Measurements from ENCODE around the gene SLC12A9.
A peak's percentile ranks its signal among the peaks of the same experiment; 100 is the strongest.

The SLC12A9 gene

DNA sequence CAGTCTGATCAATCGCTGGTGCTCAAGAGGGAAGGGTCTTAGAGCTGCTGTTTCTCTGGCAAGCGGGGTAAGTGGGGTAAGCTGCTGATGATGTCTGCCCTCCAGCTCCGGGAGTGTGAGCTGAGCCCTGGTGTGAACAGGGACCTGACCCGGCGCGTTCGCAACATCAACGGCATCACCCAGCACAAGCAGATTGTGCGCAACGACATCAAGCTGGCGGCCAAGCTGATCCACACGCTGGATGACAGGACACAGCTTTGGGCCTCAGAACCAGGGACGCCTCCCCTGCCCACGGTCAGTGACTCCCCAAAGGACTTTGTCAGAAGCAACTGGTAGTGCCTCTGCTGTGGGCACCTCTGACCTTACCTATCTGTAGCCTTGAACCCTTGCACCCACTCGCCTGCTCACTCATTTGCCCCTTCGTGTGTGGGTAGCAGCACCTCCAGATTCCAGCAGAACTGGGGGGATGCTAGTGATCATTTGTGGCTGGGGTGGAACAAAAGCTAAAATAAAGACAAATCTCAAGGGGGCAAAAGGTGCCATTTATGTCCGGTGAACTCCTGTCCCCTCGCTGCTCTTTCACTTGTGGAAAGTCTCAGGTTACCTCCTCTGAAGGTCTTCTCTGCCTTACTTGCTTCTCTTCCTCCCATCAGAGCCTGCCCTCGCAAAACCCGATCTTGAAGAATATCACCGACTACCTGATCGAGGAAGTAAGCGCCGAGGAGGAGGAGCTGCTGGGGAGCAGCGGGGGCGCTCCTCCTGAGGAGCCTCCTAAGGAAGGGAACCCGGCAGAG is 33.8 kb downstream of the SLC12A9 start:
- no peak for DNase-seq

DNA sequence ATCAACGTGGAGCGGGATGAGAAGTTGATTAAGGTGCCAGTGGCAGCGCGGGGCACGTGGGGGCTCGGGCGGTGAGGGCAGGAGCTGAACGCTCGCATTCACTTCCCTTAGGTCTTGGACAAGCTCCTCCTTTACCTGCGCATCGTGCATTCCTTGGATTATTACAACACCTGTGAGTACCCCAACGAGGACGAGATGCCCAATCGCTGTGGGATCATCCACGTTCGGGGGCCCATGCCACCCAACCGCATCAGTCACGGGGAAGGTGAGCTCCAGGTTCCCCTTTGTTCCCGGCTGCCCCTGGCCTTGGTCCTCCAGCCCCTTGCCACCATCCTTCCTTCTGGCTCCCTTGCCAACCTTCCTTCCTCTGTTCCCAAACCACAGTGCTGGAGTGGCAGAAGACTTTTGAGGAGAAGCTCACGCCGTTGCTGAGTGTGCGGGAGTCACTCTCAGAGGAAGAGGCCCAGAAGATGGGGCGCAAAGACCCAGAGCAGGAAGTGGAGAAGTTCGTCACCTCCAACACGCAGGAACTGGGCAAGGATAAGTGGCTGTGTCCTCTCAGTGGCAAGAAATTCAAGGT is 34.5 kb downstream of the SLC12A9 start:
- DNase-seq, result peak in 1 of 2 experiments; percentile 82

DNA sequence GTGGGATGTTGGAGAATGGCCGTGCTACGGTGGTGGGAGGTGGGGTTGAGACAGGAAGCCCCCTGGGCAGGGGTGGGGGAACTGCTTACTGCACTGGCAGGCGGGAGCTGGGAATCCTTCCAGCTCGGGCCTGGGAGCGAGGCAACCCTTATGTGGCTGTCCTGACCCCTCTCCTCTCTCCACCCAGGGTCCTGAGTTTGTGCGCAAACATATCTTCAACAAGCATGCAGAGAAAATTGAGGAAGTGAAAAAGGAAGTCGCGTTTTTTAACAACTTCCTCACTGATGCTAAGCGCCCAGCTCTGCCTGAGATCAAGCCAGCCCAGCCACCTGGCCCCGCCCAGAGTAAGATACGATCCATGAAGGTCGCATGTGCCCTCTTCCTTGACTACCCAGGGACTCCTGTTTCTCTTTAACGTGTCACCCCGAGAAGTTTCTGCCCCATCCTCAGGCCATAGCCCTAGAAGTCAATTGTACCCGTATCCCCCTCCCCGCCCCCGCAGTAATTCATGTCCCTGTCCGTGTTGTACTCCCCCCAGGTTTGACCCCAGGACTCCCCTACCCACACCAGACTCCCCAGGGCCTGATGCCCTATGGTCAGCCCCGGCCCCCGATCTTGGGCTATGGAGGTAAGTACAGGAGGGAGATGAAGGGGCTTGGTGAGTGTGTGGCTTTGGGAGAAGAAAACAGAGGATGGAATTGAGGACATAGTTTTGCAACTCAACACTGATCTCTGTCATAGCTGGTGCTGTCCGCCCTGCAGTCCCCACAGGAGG is 35.2 kb downstream of the SLC12A9 start:
- DNase-seq, result peak; percentile 94 to 95

DNA sequence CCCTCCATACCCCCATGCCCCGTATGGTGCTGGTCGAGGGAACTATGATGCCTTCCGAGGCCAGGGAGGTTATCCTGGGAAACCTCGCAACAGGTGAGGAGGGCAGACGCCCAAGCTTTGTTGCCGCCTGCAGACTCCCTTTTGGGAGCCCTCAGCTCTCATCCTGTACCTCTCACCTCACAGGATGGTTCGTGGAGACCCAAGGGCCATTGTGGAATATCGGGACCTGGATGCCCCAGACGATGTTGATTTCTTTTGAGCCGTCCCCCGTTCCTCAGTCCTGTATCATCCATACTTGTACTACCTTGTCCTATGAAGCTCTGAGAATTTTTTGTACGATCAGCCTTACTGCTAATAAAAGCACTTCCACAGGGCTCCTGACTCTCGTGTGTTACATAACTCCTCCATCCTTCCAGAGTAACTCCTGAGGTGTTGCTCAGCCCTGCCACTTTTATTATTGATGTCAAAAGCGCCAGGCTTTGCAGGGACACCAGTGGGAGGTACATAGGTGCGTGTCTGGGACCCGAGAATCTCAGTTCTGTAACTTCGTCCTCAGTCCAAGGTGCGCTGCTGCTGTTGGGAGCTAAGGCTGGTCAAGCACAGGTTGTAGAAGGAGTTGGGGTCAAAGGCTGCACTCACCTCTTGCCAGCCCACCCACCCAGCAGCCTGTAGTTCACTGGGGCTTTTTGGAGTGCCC is 35.9 kb downstream of the SLC12A9 start:
- no peak for DNase-seq

DNA sequence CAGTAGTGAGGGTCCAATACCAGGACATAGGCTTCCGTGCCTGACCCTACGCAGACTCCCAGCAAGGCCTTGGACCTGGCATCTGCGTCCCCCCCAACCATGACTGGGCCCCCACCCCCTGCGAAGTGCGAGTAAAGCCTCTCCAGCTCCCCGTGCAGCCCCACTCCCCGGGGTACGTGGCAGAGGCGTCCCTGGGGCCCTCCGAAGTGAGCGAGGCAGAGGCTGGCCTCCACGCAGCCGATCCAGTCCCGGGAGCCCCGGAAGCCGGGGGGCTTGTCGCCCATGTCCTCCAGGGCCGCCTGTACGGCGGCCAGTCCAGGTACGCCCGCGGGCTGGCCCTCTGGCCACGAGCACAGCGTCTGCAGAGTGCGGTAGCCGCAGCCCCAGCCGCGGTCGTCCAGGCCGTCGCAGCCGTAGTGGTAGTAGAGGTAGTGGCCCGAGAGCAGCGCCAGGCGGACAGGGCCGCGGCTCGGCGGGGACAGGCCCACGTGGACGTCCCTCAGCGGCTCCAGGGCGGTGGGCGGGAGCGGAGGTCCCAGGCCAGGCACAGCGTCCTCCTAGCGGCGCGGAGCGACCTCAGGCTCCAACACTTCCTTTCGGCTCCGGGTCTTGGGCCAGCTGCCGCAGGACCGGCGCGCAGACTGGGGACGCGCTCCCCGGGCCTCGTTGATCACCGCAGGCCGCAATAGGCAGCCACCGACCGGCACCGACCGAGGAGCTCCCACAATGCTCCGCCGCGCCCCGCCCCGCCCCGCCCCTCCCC is 36.7 kb downstream of the SLC12A9 start, which contains the start of gene UFSP1:
UFSP1 (minus strand) TSS at position 728 of the 763 bp plus-strand sequence; CDS start at position 284, 444 bp downstream.
- no peak for DNase-seq

DNA sequence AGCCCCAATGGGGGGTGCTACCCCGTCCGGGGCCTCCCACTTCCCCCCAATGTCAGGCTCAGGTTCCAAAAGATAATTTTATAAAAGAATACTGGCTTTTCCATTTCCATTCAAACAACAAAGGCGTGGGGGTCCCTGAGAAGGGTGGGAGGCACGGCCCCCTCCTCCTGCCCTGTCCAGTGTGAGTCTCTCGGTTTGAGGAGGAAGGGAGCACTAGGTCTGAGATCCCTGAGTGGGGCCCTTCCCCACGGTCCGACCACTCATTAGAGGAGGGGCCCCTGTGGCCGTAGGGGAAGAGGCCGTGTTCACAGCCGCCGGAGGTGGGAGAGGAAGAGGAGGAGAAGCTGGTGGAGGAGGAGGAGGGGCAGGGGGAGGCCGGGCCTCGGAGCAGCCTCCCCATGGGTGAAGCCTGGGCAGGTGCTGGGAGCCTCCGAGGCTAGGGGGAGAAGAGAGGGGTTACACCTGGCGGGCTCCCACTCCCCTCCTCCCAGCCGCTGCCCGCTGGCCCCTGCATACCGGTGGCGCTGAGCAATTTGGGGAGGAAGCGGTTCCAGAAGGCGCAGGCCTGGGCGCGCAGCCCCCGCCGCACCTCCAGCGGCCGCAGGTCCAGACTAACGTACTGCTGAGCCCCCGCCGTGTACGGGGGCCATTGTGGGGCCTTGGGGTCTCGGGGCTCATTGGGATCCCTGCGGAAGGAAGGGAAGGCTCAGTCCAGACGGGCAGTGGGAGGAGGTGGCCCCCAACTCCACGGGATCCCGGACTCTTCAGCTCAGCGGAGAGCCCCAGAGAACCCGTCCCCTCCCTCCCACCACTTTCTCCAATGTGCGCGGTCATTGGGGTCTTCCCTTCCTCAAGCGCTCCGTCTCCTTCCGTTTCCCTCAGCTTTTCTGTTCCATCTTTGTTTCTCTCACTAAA is 38.4 kb downstream of the SLC12A9 start:
- DNase-seq, result no peak

DNA sequence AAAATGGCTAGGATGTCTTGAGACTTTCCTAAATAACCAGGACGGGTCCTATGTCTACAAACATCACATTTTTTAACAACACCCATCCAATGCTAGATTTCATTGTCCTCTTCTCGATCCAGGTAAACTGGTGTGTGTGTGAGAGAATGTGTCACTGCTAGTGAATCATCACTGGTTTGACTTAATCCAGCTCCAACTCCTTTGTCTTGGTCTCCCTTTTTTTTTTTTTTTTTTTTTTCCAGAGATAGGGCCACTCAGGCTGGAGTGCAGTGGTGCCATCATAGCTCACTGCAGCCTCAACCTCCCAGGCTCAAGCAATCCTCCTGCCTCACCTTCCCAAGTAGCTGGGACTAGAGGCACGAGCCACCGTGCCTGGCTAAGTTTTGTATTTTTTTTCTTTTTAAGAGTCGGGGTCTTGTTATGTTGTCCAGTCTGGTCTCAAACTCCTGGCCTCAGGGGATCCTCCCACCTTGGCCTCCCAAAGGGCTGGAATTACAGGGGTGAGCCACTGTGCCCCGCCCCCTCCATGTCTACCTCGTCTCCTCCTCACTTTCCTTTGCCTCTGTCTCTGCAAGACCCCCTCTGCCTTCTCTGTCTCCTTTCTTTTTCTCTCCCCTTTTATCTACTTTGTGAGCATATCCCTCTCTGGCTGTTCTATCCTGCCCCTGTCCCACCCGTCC is 39.2 kb downstream of the SLC12A9 start:
- DNase-seq, result no peak

DNA sequence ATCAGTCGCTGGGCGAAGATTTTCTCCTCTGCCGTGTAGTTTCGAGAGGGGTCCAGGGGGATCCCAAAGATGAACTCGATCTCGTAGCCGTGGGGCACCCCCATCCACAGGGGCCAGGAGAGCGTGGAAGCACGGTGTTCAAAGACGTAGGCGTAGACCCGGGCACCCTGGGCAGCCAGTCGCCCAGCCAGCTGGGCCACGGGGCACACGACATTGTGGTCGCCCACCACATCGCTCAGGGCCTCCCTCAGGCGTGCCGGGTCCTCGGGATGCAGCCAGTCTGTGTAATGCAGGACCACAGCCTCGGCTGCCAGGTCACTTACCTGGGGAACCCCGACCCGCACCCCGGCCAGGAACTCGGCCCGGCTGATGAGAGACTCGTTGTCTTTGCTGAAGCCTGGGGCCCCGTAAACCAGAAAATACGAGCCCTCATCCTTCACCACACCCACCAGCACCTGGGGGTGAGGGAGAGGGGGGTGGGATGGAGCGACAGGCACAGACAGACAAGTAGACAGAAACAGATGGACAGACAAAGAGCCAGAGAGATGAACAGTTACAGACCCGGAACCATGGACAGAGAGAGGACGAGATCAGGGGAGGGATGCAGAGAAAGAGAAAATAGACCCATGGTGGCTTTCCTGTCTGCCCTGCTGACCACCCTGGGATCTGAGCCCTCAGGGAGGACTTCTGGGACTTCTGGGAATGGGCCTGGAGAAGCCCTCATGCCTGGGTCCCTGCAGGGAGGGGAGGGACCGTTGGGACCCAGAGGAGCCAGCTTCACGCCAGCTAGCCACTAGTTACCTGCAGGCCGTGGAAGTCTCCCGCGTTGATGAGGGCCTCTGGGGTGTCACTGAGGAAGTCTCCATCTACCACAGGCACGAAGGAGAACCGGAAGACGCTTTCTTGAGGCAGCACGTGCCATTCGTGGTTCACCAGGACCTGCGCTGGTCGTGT is 40.1 kb downstream of the SLC12A9 start:
- no peak for DNase-seq

DNA sequence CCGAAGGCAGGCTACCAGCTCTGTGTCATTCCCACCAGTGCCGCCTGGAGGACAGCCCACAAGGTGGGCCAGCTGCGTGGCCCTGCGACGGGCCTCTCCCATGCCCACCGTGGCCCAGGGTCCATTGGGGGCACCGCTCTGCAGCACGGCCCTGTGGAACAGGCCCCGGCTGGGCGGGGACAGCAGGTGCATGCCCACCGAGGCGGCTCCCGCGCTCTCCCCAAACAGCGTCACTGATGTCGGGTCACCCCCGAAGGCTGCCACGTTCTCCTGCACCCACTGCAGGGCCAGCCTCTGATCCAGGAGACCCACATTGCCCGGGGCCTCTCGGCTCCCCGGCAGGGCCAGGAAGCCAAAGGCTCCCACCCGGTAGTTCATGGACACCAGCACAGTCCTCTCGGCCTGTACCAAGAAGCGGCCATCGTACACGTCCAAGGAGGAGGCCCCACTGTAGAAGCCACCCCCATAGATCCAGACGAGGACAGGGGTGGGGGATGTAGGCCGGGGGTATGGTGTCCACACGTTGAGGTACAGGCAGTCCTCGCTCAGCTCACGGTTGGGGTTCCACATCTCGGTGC is 40.9 kb downstream of the SLC12A9 start:
- DNase-seq, result no peak

DNA sequence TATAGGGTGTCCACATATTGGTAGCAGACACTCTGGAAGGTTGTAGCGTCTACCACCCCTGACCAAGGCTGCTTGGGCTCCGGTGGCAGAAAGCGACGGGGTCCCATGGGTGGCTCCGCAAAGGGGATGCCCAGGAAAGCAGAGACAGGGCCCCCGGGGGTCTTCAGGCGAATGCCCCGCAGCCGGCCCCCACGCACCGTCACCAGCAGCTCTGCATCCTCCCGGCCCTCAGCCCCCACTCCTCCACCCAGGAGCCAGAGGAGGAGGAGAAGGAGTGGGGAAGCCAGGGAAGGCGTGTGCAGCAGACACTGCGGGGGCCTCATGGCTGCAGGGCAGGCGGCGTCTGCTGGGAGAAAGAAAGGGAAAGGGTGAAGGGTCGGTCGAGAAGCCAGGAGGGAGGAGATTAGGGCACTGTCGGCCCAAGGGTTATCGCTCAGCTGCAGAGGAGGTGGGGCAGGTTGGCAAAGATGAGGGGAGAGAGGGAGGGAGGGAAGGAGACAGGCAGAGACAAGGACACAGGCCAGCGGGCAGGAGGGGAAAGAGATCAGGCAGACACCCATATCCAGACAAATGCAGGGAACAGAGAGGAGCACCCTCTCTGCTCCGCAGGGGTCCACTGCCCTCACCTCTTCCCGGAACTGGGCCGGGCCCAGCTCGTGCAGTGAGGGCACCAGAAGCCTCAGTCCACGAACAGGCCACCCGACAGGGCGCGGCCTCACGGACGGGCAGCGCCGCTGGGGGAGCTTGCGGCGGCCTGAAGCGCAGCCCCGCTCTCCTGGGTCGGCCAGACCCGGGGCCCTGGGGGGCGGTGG is 41.6 kb downstream of the SLC12A9 start:
- no peak for DNase-seq

DNA sequence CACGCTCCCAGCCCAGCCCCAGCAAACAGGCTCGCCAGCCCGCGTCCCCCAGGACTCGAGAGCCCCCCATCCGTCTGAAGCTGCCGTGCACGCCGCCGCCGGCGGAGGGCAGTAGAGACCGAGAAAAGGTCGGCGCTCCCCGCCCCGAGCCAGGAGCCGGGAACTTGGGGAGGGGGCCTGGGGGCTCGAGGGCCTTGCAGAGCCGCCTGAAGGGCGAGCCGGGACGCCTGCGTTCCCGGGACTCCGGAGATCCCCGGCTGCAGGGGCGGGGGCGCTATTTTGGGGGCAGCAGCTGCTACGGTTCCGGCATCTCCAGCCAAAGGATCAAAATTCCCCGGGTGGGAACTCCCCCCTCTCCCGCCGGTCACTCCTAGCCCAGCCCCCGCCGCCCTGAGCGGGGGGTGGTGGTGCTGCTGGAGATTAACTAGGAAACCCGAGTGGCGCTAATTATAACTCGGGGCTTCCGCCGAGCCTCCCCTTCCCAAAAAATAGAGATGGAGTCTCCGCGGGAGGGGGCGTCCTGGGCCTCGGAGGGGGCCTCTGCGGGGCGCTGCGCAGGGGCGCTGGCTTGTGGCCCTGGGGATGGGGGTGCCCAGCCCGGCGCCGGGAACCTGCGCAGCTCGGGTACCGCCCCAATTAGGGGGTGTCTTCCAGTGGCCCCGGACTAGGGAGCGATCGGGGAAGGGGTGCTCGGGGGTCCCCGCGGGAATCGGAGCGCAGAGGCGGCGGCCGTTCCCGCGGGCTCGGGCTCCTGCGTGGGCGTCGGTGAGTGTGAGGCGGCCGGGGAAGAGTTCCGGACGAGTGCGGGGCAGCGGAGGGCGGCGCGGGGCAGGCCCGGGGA is 42.6 kb downstream of the SLC12A9 start:
- peak in 1 of 2 experiments; percentile 16 for DNase-seq

DNA sequence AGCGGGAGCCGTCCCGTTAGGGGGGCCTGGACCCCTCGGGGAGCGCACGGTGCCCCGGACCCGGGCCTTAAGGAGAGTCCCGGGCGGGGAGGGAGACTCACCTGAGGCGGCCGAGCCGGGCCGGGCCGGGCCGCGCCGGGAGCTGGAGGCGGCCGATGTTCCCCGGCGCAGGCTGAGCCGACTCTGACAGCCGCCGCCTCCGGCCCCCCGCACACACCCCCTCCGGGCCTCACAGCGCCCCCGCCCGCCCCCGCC is 43.1 kb downstream of the SLC12A9 start, which contains the start of gene ACHE:
ACHE (minus strand) TSS at position 188 of the 255 bp plus-strand sequence. CDS start 1,656 bp downstream, outside the sequence.
- no peak for DNase-seq

DNA sequence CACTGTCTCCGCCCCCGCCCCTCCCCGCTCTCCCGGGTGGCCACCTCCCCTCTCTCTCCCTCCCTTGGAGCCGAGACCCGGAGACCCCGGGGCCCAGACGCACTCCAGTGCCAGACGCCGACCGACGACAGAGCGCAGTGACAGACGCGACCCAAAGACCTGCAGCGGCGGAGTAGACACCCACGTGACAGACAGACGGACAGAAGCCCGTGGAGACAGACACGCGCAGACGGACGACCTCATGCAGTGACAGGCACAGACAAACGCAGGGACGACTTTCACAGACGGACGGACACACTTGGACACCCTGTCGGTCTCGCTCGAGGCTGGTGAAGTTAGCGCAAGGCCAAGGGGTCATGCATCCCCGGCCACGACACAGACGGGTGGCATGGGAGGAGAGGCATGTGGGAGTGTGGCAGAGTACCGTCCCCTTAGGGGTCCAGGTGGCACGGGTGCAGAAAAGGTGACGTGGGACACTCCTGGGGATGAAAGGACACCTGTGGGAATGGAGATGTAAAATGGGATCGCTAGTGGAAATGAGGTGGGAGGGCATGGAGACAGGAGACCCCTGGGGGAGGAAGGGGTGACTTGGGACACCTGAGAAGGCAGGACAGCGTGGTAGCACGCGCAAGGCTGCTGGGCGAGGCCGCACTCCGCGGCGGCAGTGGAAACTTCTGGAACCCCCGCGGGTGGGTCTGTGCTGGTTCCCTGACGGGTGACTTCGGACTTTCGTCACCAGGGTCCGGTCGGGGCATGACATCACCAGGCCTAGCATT is 43.6 kb downstream of the SLC12A9 start:
- DNase-seq, result peak in 1 of 2 experiments; percentile 30

DNA sequence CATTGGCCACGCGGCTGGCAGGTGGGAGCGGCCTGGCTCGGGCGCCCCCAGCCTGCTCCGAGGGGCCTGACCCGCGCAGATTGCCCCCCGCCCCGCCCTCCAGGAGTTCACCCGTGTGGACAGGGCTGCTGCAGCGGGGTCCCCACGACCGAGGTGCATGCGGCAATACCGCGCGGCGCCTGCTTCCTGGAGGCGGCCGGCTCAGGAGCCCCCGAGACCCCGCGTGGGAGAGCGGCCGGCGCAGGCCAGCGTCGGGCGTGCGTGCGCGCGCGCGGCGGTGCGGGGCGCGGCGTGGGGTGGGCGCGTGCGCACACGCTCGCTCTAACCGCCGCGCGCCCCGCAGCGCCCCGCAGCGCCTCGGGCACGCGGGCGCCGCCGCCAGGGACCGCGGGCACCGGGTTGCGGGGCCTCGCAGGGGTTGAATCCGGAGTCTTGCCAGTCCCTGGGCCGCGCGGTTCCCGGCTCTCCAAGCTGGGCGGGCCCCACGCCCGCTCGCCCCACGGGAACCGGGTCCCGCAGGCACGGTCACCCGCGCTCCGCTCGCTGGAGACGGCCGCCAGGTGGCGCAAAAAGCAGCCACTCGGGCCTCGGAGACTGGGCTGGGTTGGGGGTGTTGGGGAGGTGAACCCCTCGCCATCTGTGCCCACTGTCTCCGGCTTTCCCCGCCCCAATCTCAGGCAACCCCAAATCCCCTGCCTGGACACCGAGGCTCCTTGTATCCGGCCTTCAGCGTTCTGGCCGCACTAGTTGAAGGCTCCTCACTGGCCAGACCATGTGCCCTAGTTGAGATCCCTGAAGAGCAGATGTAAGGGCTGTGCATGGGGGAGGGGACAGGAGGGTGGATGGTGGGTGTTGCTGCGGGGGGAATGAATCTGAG is 44.5 kb downstream of the SLC12A9 start:
- no peak for DNase-seq

DNA sequence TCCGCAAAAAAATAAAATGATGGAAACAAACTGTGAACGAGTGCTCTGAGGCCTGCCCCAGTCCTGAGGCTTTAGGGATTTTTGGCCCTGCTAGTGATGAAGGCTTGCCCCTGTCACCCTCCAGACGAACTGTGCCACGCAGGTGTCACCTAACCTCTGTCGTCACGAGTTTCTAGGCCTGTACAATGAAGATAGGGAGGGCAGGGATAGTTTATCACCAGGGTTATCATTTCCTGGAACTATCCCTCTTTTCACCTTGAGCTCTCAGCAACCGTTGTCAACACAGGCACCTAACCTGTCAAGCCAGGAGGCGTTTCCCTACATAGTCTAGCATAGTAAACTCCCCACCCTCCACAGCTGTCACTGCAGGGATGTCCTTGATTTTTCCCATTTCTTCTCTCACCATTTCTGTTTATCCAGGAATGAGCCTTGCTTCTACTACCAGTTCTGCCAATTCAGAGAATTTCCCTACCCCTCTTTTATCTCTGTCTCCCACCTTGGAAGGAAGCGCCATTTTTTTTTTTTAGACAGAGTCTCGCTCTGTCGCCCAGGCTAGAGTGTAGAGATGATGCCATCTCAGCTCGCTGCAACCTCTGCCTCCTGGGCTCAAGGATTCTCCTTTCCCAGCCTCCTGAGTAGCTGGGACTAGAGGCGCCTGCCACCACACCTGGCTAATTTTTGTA is 45.4 kb downstream of the SLC12A9 start:
- DNase-seq, result no peak

Measured in Kasumi-1 (cell line).